ENCODE measurements around the gene UNC79.

The UNC79 gene

DNA sequence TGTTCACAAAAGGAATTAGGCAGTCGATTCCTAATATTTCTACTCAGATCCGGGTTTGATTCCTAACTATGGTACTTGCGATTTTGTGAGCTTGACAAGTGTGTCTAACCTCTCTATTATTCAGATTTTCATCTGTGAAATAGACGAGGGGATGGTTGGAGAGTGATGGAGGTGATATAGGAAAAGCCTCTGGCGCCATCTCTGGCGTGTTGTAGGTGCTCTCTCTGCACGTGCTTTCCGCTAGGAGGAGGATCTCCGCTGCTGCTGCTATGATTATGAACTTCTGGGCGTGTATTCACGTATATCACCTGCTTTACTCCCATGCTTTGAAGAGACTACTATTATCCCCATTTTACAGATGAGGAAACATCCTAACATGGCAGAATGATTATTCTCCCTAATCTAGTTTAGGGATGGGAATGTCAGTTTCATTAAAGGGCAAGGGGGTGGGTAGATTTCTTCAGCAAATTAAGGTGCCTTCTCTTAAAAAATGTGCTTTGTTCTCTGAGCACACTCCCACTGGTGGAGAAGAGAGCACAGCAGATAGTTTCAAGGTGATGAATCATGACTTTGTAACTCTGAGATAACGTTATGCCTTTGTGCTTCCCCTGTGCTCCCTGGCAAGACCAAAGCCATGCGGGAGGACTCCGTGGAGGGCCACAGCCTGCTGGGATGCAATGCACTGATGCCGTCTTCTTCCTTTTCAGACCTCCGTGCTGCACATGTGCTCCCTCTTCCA, 260.5 kb downstream of the UNC79 start:
- H3K27ac ChIP-seq, result no peak overlapping the region
- TF ChIP-seq, protein P1, sequence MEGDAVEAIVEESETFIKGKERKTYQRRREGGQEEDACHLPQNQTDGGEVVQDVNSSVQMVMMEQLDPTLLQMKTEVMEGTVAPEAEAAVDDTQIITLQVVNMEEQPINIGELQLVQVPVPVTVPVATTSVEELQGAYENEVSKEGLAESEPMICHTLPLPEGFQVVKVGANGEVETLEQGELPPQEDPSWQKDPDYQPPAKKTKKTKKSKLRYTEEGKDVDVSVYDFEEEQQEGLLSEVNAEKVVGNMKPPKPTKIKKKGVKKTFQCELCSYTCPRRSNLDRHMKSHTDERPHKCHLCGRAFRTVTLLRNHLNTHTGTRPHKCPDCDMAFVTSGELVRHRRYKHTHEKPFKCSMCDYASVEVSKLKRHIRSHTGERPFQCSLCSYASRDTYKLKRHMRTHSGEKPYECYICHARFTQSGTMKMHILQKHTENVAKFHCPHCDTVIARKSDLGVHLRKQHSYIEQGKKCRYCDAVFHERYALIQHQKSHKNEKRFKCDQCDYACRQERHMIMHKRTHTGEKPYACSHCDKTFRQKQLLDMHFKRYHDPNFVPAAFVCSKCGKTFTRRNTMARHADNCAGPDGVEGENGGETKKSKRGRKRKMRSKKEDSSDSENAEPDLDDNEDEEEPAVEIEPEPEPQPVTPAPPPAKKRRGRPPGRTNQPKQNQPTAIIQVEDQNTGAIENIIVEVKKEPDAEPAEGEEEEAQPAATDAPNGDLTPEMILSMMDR (conservative IDR thresholded peaks at IDR 0.05), result 0 out of 2 replicates have a peak, but pooled peaks have one; percentile 14

DNA sequence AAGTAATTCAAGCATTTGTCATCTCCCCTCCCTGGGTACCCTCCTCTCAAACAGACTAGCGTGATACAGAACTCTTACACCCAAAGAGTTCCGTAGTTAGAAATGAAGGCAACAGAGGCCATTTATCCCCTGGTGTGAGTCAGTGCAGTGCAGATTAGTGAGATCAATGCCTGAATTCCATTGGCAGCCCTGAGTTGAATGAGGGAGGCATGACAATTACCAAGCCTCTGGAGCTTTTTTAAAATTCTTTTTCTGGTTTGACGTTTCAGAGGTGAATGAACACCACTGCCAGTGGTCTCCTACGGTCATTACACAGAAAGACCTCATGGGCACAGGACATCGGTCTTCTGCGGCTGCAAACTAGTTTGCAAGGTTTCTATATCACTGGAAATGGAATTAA, 263.2 kb downstream of the UNC79 start:
- H3K27ac ChIP-seq, result no peak overlapping the region
- TF ChIP-seq, protein P1 (conservative IDR thresholded peaks at IDR 0.05), result no peak

DNA sequence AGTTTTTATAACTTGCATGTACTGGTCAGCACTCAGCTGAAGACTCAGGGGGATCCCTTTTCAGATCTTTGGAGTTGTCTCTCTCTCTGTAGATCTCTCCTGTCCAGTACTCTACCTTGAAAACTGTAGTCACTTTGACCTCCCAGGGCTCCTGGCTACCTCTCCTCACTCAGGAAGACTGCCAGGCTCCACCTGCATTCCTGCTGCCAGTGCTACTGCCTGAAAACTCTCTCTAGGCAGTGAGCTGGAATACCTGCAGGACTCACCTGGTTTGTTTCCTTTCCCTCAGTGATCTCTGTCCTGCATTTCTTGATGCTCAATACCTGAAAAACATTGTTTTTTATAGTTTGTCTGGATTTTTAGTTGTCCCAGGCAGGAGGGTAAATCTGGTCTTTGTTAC, 270.2 kb downstream of the UNC79 start:
- TF ChIP-seq, protein P1 (conservative IDR thresholded peaks at IDR 0.05), result no peak
- no peak overlapping the region for H3K27ac ChIP-seq

DNA sequence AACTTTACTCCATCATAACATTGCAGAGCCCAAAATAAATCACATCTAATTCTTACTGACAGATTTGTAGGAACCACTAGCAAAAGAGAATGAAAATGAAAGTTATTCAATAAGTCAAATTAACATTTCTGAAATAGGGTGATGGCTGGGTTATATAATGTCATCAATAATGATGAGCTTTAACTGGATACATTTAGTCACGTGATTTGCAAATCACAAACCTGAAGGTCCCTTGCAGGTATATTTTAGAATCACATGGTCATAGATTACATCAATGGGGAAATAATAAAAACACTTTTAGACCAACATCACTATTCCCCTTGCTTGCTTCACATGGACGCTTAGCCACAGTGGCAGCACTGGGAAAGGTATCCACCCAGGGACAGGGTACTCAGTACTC, 270.8 kb downstream of the UNC79 start:
- no peak overlapping the region for H3K27ac ChIP-seq
- TF ChIP-seq, protein P1 (conservative IDR thresholded peaks at IDR 0.05), result no peak

DNA sequence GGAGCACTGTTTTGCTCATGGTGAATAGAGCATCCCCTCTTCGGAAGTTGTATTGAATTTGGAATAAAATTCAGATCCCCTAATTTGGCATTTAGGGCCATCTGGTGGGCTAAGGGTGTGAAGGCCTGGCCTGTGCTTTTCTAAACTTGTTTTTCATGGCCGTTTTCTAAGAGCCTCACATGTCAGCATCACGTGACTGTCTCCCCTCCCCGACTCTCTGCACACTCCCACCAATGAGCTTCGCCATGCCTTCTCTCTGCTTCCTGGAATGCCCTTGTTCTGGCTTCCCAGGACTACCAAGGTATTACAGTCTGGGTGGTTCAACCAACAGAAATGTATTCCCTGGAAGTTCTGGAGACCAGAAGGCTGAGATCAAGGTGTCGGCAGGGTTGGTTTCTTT, 272.2 kb downstream of the UNC79 start:
- TF ChIP-seq, protein P1 (conservative IDR thresholded peaks at IDR 0.05), result no peak
- H3K27ac ChIP-seq, result no peak overlapping the region

DNA sequence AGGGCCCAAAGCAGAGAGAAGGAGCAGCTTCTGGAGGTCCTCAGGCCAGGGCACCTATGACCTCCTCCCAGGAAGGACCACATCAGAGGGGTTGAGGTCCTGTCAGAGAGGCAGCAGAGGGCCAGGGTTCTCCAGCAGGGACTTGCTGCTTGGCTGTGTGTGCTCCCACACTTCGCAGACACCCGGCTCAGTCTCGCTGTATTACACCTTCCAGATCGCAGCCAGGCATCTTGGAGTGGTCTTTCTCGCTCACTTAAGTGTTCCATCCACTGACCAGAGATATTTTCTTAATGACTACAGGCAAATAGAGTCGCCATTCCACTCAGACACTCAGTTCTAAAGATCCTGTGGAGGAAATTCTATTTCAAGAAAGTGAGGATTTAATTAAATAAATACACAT, 273.2 kb downstream of the UNC79 start:
- TF ChIP-seq, protein P1 (conservative IDR thresholded peaks at IDR 0.05), result no peak

DNA sequence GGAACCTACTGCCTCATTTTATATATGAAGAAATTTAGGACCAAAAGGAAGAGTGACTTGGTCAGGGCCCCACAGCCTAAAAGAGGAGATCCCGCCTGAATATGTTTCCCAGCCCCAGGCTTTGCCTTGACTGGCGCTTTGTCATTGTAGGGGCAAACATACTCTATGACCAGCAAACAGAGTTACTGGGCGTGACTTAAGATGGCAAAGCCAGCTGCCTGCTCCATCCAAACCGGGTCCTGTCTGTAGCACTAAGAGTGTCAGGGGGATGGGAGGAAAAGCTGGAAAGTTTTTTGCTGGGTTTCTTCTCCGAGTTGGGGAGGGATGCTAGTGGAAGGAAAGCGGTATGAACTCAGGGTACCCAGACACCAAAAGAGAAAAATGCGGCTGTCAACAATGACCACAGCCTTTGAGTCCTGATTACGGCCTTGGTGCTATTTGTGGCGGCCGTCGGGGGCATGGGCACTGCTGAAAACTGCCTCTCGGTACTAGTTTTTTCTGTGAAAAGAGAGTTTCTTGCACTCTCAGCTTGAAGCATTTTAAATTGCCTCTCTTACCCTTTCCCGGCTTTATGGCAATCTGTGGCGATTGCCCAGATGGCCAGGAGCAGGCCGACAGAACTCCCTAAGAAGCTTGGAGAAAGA, 274.9 kb downstream of the UNC79 start:
- TF ChIP-seq, protein P1 (conservative IDR thresholded peaks at IDR 0.05), result no peak
- H3K27ac ChIP-seq, result no peak overlapping the region

More for the DNA sequence above, 273.2 kb downstream of the UNC79 start:
- H3K27ac ChIP-seq, result no peak overlapping the region

All from VCaP (cell line).